HG03060 (cell line): Measurements from ENCODE around the gene KLK12.

Experiments used
- ATAC-seq: cut with Tn5 transposase; IDR thresholded peaks from one replicate; pipeline ENCODE4 v1.9.1; 2021; ENCODE audit warnings: low read depth, moderate number of reproducible peaks; ENCODE audit not compliant: unreplicated experiment

Gene KLK12

DNA sequence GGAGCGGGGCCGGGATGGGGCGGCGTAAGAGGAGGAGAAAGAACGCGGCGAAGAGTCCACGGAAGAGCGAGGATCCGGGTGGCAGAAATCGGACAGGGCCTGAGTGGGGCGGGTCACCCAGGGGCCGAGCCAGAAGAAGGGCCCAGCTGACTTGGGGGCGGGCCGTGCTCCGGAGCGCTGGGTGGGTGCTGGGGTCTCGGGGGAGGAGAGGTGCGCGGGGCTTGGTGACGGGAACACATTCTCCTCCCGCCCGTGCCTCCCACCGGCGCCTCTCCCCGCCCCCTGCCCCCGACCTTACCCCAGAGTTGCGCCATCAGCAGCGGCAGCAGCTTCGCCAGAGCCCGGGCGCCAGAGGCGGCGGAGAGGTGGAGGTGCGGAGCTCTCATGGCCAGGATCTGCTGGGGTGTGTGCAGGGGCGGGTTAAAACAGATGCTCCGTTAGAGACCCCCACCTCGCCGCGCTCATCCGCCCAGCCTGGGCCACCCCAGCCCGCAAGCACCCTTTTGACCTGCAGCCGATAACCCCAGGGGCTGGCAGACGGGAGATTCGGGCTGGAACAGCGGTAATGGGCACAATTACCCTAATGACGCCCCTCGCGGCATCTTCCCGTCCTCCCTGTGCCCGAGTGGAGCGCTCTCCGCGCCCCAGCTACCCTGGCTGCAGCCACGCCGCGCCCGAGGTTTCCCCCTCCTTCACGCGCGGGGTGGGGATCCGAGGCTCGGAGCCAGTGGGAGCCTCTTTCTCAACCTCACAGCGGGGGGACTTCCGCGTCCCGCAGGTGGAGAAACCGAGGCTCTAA, 15.9 kb downstream of the KLK12 start:
- ATAC-seq: no peak

DNA sequence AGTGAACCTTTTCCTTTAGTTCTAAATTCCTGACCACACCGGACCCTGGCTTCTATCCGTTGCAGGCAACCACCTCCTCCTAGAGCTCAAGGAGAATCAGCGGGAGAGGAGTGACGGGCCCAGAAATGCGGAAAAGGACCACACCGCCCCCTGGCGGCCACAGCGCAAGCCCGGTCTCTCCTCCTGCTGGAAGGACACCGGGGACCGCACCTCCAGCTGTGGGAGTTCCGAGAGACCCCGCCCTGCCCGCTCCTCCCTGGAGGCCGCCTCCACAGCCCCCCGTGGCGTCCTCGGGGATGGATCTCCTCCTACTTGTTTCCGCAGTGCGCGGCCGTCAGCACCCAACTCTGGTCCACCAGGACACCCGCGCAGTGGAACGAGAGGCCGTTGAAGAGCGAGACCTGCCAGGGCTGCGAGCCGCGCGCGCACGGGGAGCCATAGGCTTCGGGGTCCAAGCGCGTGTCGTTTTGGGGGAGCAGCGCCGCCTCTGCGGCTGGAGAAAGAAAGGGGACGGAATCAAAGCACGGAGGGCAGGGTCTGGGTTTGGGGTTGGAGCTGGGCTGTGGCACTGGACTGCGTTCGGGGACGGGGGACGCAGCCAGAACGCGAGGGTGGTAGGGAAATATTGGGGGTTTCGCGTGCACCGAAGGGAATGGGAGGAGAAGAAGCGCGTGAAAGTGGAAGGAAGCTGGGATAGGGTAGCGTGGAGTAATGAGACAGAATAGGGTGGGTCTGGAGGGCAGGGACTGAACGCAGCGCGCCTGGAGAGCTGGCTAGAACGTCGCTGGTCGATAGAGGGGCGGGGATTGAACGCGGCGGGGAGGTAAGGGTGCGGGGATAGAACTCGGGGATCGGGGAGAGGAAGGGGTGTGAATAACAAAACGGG, 17.8 kb downstream of the KLK12 start:
- no peak for ATAC-seq

DNA sequence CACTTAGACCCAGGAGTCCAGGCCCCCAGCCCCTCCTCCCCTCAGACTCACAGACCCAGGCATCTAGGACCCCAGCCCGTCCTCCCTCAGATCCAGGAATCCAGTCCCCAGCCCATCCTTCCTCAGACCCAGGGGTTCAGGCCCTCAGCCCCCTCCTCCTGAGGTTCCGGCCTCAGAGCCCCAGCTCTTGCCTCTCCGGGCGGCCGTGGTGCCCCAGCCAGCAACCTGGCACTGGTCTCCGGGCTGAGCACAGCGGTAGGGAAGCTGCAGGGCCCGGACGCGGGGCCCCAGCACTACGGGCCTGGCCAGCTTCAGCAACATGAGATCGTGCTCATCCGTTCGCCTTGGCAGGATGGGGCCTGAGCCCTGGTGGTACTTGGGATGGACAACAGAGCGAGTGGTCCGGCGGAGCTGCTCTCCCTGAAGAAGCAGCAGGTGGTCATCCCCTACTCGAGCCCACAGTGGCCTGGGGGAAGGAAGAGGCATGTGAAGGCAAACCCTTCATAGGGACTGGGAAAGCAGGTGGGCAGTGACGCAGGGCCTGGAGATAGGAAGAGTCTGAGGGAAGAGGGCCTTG, 19.0 kb downstream of the KLK12 start:
- no peak for ATAC-seq

DNA sequence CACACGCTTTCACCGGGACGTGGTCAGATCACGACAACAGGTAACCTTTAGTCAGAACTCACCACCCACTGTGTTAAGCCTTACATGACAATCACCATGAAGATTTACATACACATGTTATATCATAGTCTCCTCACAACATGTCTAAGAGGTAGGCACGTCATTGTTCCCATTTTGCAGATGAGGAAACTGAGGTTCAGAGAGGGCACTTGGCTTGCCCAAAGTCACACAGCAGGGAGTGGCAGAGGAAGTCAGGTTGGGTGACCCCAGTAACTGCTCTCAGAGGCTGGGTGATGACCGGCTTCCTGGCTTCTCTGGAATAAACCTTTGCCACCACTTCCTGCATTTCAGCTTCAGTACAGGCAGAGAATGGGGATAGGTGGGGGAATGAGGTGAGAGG, 20.6 kb downstream of the KLK12 start:
- ATAC-seq: no peak

DNA sequence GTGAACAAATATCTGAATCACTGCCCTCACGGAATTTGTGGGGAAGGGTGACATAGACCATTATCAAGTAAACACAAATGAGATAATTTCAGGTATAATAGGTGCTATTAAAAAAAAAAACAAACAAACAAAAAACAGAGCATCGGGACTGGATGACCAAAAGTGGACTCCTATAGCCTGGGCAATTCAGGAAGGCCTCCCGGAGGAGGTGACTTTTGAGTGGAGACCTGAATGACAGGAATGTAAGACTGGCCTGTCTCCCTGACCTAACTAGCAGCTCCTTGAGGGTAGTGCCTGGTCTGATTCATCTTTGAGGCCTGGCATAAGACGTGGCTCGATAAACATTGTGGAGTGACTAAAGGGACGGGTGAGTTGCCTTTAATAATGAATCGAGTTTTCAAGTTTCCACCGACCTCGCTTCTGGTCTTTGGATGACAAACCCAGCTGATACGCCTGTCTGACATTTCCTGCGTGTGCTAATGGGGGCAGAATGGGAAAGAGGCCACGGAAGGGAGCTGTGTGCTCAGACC, 22.1 kb downstream of the KLK12 start:
- no peak for ATAC-seq

DNA sequence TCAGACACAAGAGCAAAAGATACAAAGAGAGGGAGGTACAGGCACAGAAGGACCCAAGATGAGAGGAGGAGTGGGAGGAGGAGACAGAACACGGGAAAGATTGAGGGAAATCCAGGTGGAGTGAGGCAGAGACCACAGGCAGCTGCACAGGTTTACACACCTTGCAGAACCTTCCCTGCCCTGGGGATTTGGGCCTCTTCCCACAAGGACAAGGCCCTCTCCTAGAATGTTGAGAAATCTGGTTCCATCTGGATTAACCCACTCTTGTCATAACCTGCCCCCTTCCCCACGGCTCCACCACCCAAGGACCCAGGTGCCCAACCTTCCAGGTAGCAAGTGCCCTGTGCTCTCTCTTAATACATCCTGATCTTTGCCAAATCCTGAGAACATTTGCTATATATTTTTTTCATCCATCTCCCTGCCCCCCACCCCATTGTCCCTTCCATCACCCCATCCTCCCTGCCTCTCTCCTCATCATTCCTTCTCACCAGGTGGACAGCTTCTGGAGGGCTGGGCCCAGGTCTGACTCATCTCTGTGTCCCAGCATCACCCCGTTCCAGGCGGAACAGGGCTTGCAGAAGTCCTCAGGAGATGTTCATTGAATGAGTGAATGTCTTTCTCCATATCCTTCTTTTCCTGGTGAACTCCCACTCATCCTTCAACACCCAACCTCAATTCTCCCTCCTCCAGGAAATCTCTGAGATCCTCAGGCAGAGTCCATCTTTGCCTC, 24.6 kb downstream of the KLK12 start:
- ATAC-seq: no peak

DNA sequence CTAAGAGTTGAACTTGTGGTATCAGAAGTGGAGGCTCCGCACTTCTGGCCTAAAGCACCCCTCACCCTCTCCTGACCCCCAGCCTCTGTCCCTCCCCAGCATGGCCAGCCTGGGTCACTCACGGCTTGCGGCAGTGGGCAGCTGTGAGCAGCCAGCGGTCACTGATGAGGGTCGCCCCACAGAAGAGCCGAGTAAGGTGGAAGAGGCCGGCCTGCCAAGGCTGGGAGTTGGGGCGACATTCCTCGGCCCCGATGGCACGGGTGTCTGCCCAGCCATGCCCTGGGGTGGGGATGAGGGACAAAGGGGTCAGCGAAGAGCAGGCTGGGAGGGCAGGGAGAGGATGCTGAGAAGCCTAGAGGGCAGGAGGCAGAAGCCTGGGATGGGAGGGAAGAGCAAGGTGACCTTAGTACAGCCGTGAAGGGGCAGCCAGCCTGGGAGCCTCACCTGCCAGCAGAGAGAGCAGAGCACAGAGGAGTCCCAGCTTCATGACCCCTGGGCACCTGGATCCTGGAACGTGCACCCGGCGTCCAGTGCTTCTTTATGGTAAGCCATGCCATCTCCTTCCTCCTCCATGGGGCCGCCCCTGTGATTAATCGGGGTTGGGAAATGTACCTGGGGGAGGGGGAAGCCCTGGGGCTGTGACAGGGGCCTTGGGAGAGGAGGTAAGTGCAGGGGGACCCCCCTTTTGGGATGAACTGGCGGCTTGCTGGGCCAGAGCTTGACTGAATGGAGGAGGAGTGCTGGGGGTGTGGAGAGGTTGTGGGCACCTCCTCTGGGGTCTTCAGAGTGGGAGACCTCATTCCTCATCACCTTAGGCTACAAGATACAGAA, 25.5 kb downstream of the KLK12 start:
- ATAC-seq: no peak

DNA sequence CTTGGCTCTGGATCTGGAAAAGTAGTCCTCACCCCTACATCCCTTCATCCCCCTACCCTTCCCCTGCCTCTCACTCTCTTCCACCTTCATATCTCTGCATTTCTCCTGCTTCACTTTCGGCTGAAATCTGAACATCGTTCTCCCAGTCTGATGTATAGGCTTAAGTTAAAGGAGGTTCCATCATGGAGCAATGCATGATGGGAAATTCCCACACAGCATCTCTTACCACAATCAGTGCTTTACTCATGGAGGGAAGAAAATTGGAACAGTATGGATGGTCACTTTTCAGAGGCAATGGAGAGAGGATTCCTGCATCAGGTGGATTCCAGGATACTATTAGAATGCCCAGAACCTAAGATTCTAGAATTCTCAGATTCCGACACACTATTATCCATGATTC, 27.3 kb downstream of the KLK12 start:
- ATAC-seq: no peak

DNA sequence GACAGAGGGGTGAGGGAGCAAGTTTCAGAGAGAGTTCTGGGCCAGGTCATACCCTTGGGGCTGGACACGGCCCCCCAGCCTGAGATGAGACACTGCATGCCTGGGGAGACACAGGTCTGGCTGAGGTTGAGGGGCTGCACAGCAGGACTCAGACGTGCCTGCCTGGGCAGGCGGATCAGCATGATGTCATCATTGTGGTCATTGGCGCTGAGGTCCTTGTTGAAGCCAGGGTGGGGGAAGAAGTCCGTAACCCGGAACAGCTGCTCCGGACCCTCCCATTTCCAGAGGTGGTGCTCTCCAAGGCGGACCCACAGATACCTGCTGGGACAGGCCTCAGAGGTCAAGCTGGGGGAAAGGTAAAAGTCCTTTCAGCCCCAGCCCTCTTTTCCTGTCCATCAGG, 28.4 kb downstream of the KLK12 start:
- ATAC-seq: no peak

DNA sequence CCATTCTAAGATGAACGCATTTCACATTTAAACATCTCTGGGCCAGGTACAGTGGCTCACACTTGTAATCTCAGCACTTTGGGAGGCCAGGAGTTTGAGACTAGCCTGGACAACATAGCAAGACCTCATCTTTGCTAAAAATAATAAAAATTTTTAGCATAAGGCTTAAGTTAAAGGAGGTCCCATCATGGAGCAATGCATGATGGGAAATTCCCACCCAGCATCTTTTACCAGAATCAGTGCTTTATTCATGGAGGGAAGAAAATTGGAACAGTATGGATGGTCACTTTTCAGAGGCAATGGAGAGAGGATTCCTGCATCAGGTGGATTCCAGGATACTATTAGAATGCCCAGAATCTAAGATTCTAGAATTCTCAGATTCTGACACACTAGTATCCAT, 29.6 kb downstream of the KLK12 start:
- no peak for ATAC-seq

DNA sequence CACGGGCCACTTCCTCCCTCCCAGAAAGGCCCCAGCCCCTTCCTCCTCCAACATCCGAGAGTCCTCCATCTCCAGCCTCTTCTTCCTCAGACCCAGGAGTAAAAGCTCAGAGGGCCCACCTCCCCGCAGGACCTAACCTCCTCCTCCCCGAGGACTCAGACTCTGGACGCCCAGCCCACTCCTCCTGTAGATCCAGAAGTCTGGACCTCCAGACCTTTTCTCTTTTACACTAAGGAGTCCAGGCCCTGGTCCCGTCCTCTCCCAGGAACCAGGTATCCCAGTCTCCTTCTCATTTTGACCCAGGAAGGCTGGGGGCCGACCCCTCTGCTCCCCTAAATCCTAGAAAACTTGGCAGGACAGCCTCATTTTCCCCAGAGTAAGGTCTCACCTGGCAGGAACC, 31.5 kb downstream of the KLK12 start:
- no peak for ATAC-seq

DNA sequence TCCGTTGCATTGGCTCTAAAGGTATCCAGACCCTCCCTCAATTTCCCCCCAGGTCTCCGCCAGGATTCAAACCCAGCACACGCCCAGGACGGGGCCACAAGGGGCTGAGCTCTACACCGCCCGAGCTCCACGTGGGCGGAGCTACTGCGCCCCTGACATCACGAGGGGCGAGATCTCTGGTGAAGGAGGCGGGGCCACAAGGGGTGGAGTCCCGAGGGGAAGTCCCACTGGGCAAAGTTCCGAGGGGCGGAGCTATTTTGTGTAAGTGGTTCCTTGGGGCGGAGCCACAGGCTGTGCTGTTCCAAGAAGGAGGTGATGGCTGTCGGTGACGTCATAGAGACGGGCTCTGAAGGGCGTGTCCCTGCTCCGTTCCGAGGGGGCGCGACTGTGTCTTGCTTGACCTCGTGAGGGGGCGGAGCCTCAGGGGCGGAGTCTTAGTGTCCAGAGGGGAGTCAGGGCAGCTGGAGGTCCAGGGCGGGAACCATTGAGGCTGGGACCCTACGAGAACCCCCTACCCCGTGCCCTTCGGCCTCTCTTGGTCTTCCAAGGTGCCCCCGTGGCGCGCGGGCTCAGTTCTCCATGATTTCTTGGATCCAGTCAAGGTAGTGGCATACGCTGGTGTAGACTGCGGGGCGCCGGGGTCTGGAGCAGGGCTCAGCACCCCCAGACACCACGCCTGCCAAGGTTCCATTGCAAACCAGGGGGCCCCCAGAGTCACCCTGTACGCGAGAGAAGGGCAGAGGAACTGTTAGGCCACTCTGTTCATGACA, 32.1 kb downstream of the KLK12 start:
- no peak for ATAC-seq

DNA sequence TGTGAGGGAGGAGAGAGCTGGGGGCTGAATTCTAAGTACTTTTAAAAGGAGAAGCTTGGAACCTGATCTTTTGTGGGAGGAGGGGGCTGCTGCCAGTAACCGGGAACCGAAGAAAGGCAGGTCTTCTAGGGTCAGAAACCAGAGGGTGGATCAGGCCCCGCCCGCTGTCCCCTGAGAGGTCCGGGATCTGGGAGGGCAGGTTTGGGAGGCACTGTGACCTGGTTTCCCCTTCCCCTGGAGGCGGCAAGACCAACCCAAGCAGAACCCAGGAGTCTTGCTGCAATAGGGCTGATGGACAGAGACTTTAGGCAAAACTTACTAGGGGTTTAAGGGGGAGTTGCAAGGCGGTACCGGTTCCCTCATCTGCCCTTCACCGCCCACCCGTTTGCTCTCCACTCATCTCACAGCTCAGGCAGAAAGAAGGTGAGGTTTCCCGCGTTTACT, 32.7 kb downstream of the KLK12 start:
- no peak for ATAC-seq

DNA sequence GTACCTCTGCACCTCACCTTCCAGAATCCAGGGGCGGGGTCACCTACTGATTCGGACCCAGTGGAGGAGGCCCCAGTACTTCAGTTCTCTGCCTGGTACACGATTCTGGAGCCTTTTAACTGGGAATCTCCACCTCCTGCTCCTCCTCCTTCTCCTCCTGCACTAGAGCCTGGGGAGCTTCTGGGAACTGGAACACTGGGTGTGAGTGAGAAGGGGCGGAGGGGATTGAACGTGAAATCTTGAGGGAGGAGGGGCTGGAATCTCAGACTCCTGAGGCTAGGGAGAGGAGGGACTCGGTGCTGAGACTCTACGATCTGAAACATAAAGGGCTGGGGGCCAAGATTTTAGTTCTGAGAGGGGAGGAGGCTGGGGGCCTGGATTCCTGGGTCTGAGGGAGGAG, 33.3 kb downstream of the KLK12 start, which contains the start of gene KLK8:
Gene KLK8 (minus strand): TSS at position 90 of the 400 bp plus-strand sequence. CDS start 437 bp downstream, outside the sequence.
- no peak for ATAC-seq

DNA sequence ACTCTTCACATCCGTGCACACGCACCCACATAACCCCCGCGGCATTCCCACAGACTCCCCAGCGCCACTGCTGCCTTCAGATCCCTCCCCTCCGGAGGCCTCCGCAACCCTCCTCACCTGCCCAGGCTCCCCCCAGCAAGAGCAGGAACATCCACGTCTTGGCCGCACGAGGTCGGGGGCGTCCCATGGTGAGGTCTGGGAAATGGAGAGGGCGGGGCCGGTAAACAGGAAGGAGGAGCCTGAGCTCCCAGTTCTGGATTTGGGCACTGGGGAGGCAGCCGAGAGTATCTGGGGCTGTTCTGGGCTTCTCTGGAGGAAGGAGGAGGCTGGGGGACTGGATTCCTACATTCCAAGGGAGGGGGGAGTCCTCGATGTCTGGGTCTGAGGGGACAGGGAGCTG, 33.8 kb downstream of the KLK12 start:
- no peak for ATAC-seq

DNA sequence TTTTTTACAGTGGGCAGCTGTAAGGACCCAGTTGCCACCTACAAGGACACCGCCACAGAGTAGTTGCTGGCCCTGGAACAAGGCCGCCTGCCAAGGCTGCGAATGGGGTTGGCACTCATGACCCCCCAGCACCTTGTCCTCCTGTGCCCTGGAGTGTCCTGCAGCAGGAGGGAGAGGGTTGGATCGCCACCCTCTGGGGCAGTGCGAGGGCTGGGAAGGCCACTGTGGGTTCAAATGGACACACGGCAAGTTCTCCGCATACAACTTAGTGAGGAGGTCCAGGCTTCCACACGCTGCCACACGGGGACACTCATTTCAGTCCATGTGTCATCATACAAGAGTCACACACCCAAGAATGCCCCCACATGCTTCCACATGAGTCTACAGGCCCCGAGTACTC, 34.4 kb downstream of the KLK12 start:
- no peak for ATAC-seq

DNA sequence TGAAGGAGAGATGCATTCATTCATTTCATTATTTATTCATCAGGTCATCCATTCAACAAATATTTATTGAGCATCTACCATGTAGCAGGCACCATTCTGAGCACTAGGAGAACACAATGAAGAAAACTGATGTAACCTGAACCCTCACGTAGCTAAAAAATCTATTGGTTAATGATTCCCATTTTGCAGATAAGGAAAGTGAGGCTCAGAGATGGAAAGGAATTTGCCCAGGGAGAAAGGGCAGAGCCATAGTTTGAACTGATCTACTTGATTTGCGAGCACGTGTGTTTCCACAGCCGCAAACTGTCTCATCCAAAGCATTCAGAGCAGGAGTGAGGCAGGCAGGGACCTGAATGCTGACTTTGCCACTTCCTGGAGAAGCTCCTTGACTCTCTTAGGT, 36.1 kb downstream of the KLK12 start:
- no peak for ATAC-seq

DNA sequence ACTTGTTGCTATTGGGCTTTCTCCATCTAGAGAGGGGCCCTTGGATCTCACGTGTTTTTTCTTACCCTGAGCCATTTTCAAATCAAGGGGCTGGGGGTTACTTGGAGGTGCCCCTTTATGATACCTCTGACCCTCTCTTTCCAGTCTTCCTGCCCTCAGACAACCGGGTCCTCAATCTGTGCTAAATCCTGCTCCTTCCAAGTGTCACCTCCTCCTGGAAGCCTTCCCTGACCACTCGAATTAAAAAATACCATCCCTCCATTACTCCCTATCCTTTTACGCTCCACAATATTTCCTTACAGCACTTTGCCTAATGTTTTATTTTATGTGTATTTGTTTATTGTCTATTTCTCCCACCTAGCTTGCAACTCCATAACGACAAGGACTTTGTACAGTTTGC, 36.7 kb downstream of the KLK12 start:
- no peak for ATAC-seq

DNA sequence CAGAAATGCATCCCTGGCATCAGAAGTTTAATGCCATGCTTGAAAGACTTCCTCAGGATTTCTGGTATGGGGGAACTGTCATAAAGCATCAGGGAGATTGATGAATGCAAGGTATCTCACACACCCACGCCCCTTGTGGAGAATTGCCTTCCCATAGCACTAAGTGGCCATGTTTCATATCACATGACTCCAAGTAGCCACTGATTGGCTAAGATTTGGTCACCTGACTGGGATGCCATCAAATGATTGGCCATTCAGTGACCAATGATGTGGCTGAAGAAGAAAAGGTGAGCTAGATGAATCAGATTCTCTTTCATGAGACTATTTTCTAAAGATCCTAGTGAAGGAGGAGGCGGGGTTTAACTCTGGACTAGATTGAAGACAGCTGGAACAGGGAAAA, 40.7 kb downstream of the KLK12 start:
- no peak for ATAC-seq
